Ishikawa (cell line): ENCODE results near the gene GDPD4.

Experiments used
- EGR1 ChIP-seq: IDR thresholded peaks from 2 replicates; pipeline ENCODE4 v1.6.1; 2012
- EP300 ChIP-seq: IDR thresholded peaks from 2 replicates; pipeline ENCODE4 v1.6.1; 2012; ENCODE audit warnings: borderline replicate concordance
- RAD21 ChIP-seq: IDR thresholded peaks from 2 replicates; pipeline ENCODE4 v1.6.1; 2012; ENCODE audit warnings: low read depth
- TF ChIP-seq, protein P1 (sequence below): IDR thresholded peaks from 2 replicates; pipeline ENCODE4 v1.6.1; 2012

DNA sequence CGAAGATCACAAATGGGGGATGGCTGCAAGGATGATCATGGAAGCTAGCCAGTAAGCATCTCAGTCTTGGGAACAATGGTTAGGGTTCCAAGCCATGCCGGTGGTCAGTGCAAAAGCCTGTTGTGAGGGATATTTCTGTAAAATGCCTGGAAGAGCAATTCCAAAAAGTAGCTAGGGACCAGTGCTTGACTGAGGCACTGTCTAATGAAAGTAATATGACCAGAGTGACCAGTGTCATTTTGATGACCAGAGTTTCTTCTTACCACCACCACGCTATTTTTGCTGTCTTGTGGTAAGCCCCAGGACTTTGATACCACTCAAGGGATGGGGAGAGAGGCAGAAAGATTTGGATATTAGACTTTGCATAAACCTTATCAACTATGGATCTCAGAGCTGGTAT, 18.4 kb downstream of the GDPD4 start:
- TF ChIP-seq EP300 (no peak), RAD21 (no peak), EGR1 (no peak)
- TF ChIP-seq, protein P1, sequence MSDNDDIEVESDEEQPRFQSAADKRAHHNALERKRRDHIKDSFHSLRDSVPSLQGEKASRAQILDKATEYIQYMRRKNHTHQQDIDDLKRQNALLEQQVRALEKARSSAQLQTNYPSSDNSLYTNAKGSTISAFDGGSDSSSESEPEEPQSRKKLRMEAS, result no peak
